NCI-H460 (cell line): ENCODE measurements around the gene NRCAM. TPM values are rescaled to one million over a fixed set of nuclear protein-coding genes. Genes with fewer than 3 reads are reported as not detected.
"Not testable (repeated sequence)": the region's sequence is repeated elsewhere in the genome, so short reads cannot be mapped to it uniquely, and the experiment has no call there.

Source experiments
- DNase-seq: peaks from one replicate; pipeline ENCODE4 v3.0.0-alpha.2; 2016; ENCODE audit warnings: low read depth; ENCODE audit errors: extremely low read depth
- polyA plus RNA-seq: library from polyadenylated mRNA; depleted of rRNA; stranded (reverse); fragments of >200 nt; gene quantifications from 2 replicates; pipeline ENCODE4 v1.2.3, GENCODE V29; 2014; cell fraction: nucleus; rRNA removed
- total RNA-seq: library from RNA; depleted of rRNA; stranded (reverse); fragments of >200 nt; shearing (Covaris generic); gene quantifications from 2 replicates; pipeline ENCODE4 v1.2.3, GENCODE V29; 2014; rRNA removed

NRCAM gene
- 130 and 158 TPM in 2 replicates for total RNA-seq
- 82.9 and 104 TPM in 2 replicates for polyA plus RNA-seq

GRCh38 chr7:108455998-108456677, at the start of gene NRCAM:
TSS of gene NRCAM (minus strand) at chr7:108456436. CDS start at chr7:108240064, 216,372 bp downstream.
- DNase-seq = peak; percentile 71

GRCh38 chr7:108504576-108504975, 48.3 kb upstream of the NRCAM start:
- not testable (repeated sequence) for DNase-seq

GRCh38 chr7:108503112-108504026, 47.1 kb upstream of the NRCAM start:
- no peak for DNase-seq

- DNase-seq = no peak
Measured at GRCh38 chr7:108499566-108499965, 43.3 kb upstream of the NRCAM start.

GRCh38 chr7:108498481-108498880, 42.2 kb upstream of the NRCAM start:
- no peak for DNase-seq

GRCh38 chr7:108497082-108497725, 41.0 kb upstream of the NRCAM start:
- peak; percentile 66 for DNase-seq

- DNase-seq = no peak
Measured at GRCh38 chr7:108492742-108493141, 36.5 kb upstream of the NRCAM start.

GRCh38 chr7:108488768-108489538, 32.7 kb upstream of the NRCAM start:
- no peak for DNase-seq

- DNase-seq = no peak
Measured at GRCh38 chr7:108487646-108488045, 31.4 kb upstream of the NRCAM start.

GRCh38 chr7:108486291-108486966, 30.2 kb upstream of the NRCAM start:
- DNase-seq = no peak

- DNase-seq = no peak
Measured at GRCh38 chr7:108484137-108484536, 27.9 kb upstream of the NRCAM start.

GRCh38 chr7:108480311-108480710, 24.1 kb upstream of the NRCAM start:
- no peak for DNase-seq

- no peak for DNase-seq
Measured at GRCh38 chr7:108479751-108480150, 23.5 kb upstream of the NRCAM start.

GRCh38 chr7:108479118-108479517, 22.9 kb upstream of the NRCAM start:
- no peak for DNase-seq

GRCh38 chr7:108468246-108468645, 12.0 kb upstream of the NRCAM start:
- no peak for DNase-seq

GRCh38 chr7:108467391-108467790, 11.2 kb upstream of the NRCAM start:
- DNase-seq = no peak

GRCh38 chr7:108466322-108466721, 10.1 kb upstream of the NRCAM start:
- not testable (repeated sequence) for DNase-seq

GRCh38 chr7:108464743-108465142, 8.5 kb upstream of the NRCAM start:
- DNase-seq = no peak

- DNase-seq = no peak
Measured at GRCh38 chr7:108463613-108464012, 7.4 kb upstream of the NRCAM start.

- DNase-seq = no peak
Measured at GRCh38 chr7:108461840-108462239, 5.6 kb upstream of the NRCAM start.
